ENCODE results near the gene TCFL5.
A peak's percentile ranks its signal among the peaks of the same experiment; 100 is the strongest.

TCFL5 gene

GRCh38 chr20:62812907-62813200, 48.8 kb downstream of the TCFL5 start:
- no peak for DNase-seq (ENCODE audit: low spot score)

- DNase-seq (ENCODE audit: low spot score): no peak
Measured at GRCh38 chr20:62812181-62812906, 49.3 kb downstream of the TCFL5 start.

GRCh38 chr20:62811720-62812119, 49.9 kb downstream of the TCFL5 start:
- no peak for DNase-seq (ENCODE audit: low spot score)

- DNase-seq (ENCODE audit: low spot score): no peak
Measured at GRCh38 chr20:62811320-62811719, 50.3 kb downstream of the TCFL5 start.

- no peak for DNase-seq (ENCODE audit: low spot score)
Measured at GRCh38 chr20:62809530-62810428, 51.8 kb downstream of the TCFL5 start.

GRCh38 chr20:62808211-62808865, 53.3 kb downstream of the TCFL5 start:
- DNase-seq (ENCODE audit: low spot score): no peak

- DNase-seq (ENCODE audit: low spot score): no peak
Measured at GRCh38 chr20:62807444-62808210, 54.0 kb downstream of the TCFL5 start.

- DNase-seq (ENCODE audit: low spot score): no peak
Measured at GRCh38 chr20:62806383-62807050, 55.1 kb downstream of the TCFL5 start.

- no peak for DNase-seq (ENCODE audit: low spot score)
Measured at GRCh38 chr20:62805711-62806382, 55.8 kb downstream of the TCFL5 start.

GRCh38 chr20:62805155-62805710, 56.4 kb downstream of the TCFL5 start:
- no peak for DNase-seq (ENCODE audit: low spot score)

GRCh38 chr20:62804627-62805154, 56.9 kb downstream of the TCFL5 start, which contains the start of gene OGFR:
OGFR (plus strand) TSS chr20:62804835; CDS start chr20:62804860, 25 bp downstream.
- DNase-seq (ENCODE audit: low spot score): no peak

- peak; percentile 67 for DNase-seq (ENCODE audit: low spot score)
Measured at GRCh38 chr20:62804021-62804626, 57.5 kb downstream of the TCFL5 start.

- DNase-seq (ENCODE audit: low spot score): no peak
Measured at GRCh38 chr20:62802026-62802712, 59.5 kb downstream of the TCFL5 start.

GRCh38 chr20:62801284-62802010, 60.2 kb downstream of the TCFL5 start:
- no peak for DNase-seq (ENCODE audit: low spot score)

GRCh38 chr20:62800314-62801259, 61.0 kb downstream of the TCFL5 start:
- DNase-seq (ENCODE audit: low spot score): no peak

- no peak for DNase-seq (ENCODE audit: low spot score)
Measured at GRCh38 chr20:62799873-62800272, 61.7 kb downstream of the TCFL5 start.

GRCh38 chr20:62799459-62799858, 62.2 kb downstream of the TCFL5 start:
- no peak for DNase-seq (ENCODE audit: low spot score)
